GM23338 (cell line): ENCODE measurements around the gene ARL15. TPM values are rescaled to one million over a fixed set of nuclear protein-coding genes. Genes with fewer than 3 reads are reported as not detected.

Experiments used
- ATAC-seq: fragments of 200-7000 bp; cut with Tn5 transposase; 3 replicates; pipeline ENCODE4 v1.9.1; 2020
- DNase-seq: peaks from one replicate; pipeline ENCODE4 v3.0.0-alpha.2; 2015; ENCODE audit warnings: low spot score
- H2AFZ ChIP-seq: fragments of 200-600 bp; sonication (generic); 2 replicates; pipeline ENCODE4 v1.8.0; 2016; ENCODE audit warnings: antibody characterized with exemption, mild to moderate bottlenecking, moderate library complexity
- H3F3A ChIP-seq: fragments of 200-600 bp; sonication (generic); replicated peaks from 2 replicates; pipeline ENCODE4 v1.8.0; 2017; ENCODE audit warnings: antibody characterized with exemption, mixed run types, low read depth
- H3K27ac ChIP-seq: fragments of 200-600 bp; sonication (generic); 2 replicates; pipeline ENCODE4 v1.6.1; 2016; ENCODE audit warnings: low read depth
- H3K27me3 ChIP-seq: fragments of 200-600 bp; sonication (generic); 2 replicates; pipeline ENCODE4 v1.8.0; 2016; ENCODE audit warnings: mild to moderate bottlenecking, mixed run types, moderate library complexity; ENCODE audit not compliant: insufficient read depth
- H3K36me3 ChIP-seq: fragments of 200-600 bp; sonication (generic); 2 replicates; pipeline ENCODE4 v1.8.0; 2016; ENCODE audit warnings: mild to moderate bottlenecking; ENCODE audit not compliant: insufficient read depth
- H3K4me1 ChIP-seq: fragments of 200-600 bp; sonication (generic); 2 replicates; pipeline ENCODE4 v1.8.0; 2016; ENCODE audit warnings: mild to moderate bottlenecking, moderate library complexity; ENCODE audit not compliant: insufficient read depth
- H3K4me2 ChIP-seq: fragments of 200-600 bp; sonication (generic); 2 replicates; pipeline ENCODE4 v1.7.1; 2017; ENCODE audit warnings: mixed run types
- H3K4me3 ChIP-seq: fragments of 200-600 bp; sonication (generic); 2 replicates; pipeline ENCODE4 v1.6.1; 2016; ENCODE audit warnings: mixed run types
- H3K79me2 ChIP-seq: fragments of 200-600 bp; sonication (generic); replicated peaks from 2 replicates; pipeline ENCODE4 v1.8.0; 2017; ENCODE audit warnings: mild to moderate bottlenecking; ENCODE audit not compliant: insufficient read depth
- H3K9me2 ChIP-seq: fragments of 200-600 bp; sonication (generic); 2 replicates; pipeline ENCODE4 v1.8.0; 2017; ENCODE audit not compliant: insufficient read depth
- H4K20me1 ChIP-seq: fragments of 200-600 bp; sonication (generic); replicated peaks from 2 replicates; pipeline ENCODE4 v1.8.0; 2017; ENCODE audit warnings: mild to moderate bottlenecking; ENCODE audit not compliant: insufficient read depth
- H3K27ac Mint-ChIP-seq: 2 replicates; pipeline ENCODE4 v1.8.0; 2020; ENCODE audit warnings: inconsistent platforms, mild to moderate bottlenecking, moderate library complexity, mixed read lengths
- H3K27me3 Mint-ChIP-seq: 3 replicates; pipeline ENCODE4 v1.8.0; 2022; ENCODE audit warnings: low read depth, mild to moderate bottlenecking, moderate library complexity, mixed read lengths, inconsistent platforms; ENCODE audit not compliant: insufficient read depth, poor library complexity
- H3K36me3 Mint-ChIP-seq: 3 replicates; pipeline ENCODE4 v1.8.0; 2021; ENCODE audit warnings: low read depth, mild to moderate bottlenecking, inconsistent platforms, moderate library complexity, mixed read lengths
- H3K4me1 Mint-ChIP-seq: 3 replicates; pipeline ENCODE4 v1.8.0; 2020; ENCODE audit warnings: mild to moderate bottlenecking, inconsistent platforms, mixed read lengths
- H3K4me3 Mint-ChIP-seq: 3 replicates; pipeline ENCODE4 v1.8.0; 2021; ENCODE audit warnings: moderate library complexity, mild to moderate bottlenecking, inconsistent platforms, mixed read lengths
- H3K9me3 Mint-ChIP-seq: 3 replicates; pipeline ENCODE4 v1.8.0; 2020; ENCODE audit warnings: moderate library complexity, mild to moderate bottlenecking, inconsistent platforms, mixed read lengths
- CREB1 ChIP-seq: fragments of 250-450 bp; sonication (Bioruptor Pico); IDR thresholded peaks from 2 replicates; pipeline ENCODE4 v1.5.0; 2020; ENCODE audit warnings: low read depth, mild to moderate bottlenecking, moderate library complexity
- CTCF ChIP-seq, 2 experiments: fragments of 200-600 bp in 1 of 2; sonication (generic) in 1 of 2; conservative IDR thresholded peaks; 2 replicates each; pipeline versions ENCODE4 v1.5.1 to v1.6.1; 2016 to 2017; ENCODE audit warnings: antibody characterized with exemption in 2 of 2, low read depth in 2 of 2, mild to moderate bottlenecking in 2 of 2, moderate library complexity in 1 of 2
- EZH2 ChIP-seq: fragments of 200-600 bp; sonication (generic); IDR thresholded peaks from one replicate; pipeline ENCODE4 v1.8.0; 2017; ENCODE audit warnings: antibody characterized with exemption, mild to moderate bottlenecking, low read depth; ENCODE audit not compliant: unreplicated experiment
- EZH2phosphoT487 ChIP-seq: fragments of 200-600 bp; sonication (generic); IDR thresholded peaks from one replicate; pipeline ENCODE4 v1.8.1; 2018; ENCODE audit warnings: antibody characterized with exemption; ENCODE audit not compliant: unreplicated experiment
- JUNB ChIP-seq: IDR thresholded peaks from one replicate; pipeline ENCODE4 v1.6.1; 2016; ENCODE audit warnings: antibody characterized with exemption; ENCODE audit not compliant: unreplicated experiment
- NANOG ChIP-seq: IDR thresholded peaks from 2 replicates; pipeline ENCODE4 v1.6.1; 2016; ENCODE audit warnings: antibody characterized with exemption, borderline replicate concordance
- POLR2AphosphoS5 ChIP-seq: IDR thresholded peaks from 2 replicates; pipeline ENCODE4 v1.6.1; 2016; ENCODE audit warnings: antibody characterized with exemption, low read depth
- STAT1 ChIP-seq: IDR thresholded peaks from one replicate; pipeline ENCODE4 v1.6.1; 2016; ENCODE audit warnings: antibody characterized with exemption; ENCODE audit not compliant: unreplicated experiment
- ZNF331 ChIP-seq: fragments of 250-450 bp; sonication (Bioruptor Pico); IDR thresholded peaks from 2 replicates; pipeline ENCODE4 v1.5.0; 2020; ENCODE audit warnings: low read depth, mild to moderate bottlenecking, moderate library complexity
- ZNF462 ChIP-seq: fragments of 250-450 bp; sonication (Bioruptor Pico); IDR thresholded peaks from 2 replicates; pipeline ENCODE4 v1.5.0; 2020; ENCODE audit warnings: mild to moderate bottlenecking, moderate library complexity
- polyA plus RNA-seq: library from polyadenylated mRNA; unstranded; fragments of >200 nt; fragmentation: Nextera tagmentation; extraction: Ambion mirVana; gene quantifications from 2 replicates; pipeline ENCODE4 v1.2.1, GENCODE V29; 2016
- total RNA-seq: library from RNA; depleted of rRNA; stranded (reverse); fragments of >200 nt; shearing (Covaris generic); gene quantifications from 2 replicates; pipeline ENCODE4 v1.2.3, GENCODE V29; 2014

The ARL15 gene
- total and polyA plus RNA-seq, 2 experiments from 2014 or later = 13.0 to 54.0 TPM

- TF ChIP-seq ZNF462 = no peak
- TF ChIP-seq EZH2phosphoT487 = no peak
- no peak for TF ChIP-seq CTCF (conservative IDR thresholded peaks at IDR 0.05; ENCODE audit: low read depth in 2 of 2)
- no peak for TF ChIP-seq CREB1 (CRISPR knock-in tag)
- TF ChIP-seq POLR2AphosphoS5 = no peak
- no peak for TF ChIP-seq NANOG
These were observed 132.2 kb downstream of the ARL15 start (continued) for GRCh38 chr5:54178207-54178606.

GRCh38 chr5:54177058-54177457 lies 133.3 kb downstream of the ARL15 start:
- peaks cover 4% of the 10 kb centered on the region; the same call in 1 of the 3 replicates for H3K9me3 Mint-ChIP-seq
- TF ChIP-seq JUNB = no peak
- no peak for TF ChIP-seq CREB1 (CRISPR knock-in tag)
- TF ChIP-seq ZNF331 = no peak
- no peak for TF ChIP-seq EZH2
- no peak for TF ChIP-seq CTCF (conservative IDR thresholded peaks at IDR 0.05; ENCODE audit: low read depth in 2 of 2)
- TF ChIP-seq STAT1 = no peak
- DNase-seq (no peak), ATAC-seq (no peak)
- H3K36me3 Mint-ChIP-seq = no peaks in the 10 kb centered on the region
- no peaks in the 10 kb centered on the region for H3F3A ChIP-seq
- H3K4me2 ChIP-seq = no peak overlapping the region
- H3K27ac ChIP-seq = no peak overlapping the region
- H3K4me1 ChIP-seq = peaks cover 3% of the 10 kb centered on the region
- no peaks in the 10 kb centered on the region for H3K27me3 Mint-ChIP-seq
- no peak overlapping the region for H3K27ac Mint-ChIP-seq
- H2AFZ ChIP-seq = no peak overlapping the region
- peaks cover 9% of the 10 kb centered on the region; the same call in 2 of the 3 replicates for H3K4me1 Mint-ChIP-seq
- H3K27me3 ChIP-seq = no peaks in the 10 kb centered on the region
- H3K9me2 ChIP-seq = no peaks in the 10 kb centered on the region
- H3K4me3 Mint-ChIP-seq = no peak overlapping the region
- H3K4me3 ChIP-seq = no peak overlapping the region
- peaks cover 15% of the 10 kb centered on the region for H3K79me2 ChIP-seq
- no peaks in the 10 kb centered on the region for H4K20me1 ChIP-seq
- H3K36me3 ChIP-seq = no peaks in the 10 kb centered on the region
